Measurements from ENCODE around the gene CELSR3. TPM values are rescaled to one million over a fixed set of nuclear protein-coding genes. Genes with fewer than 3 reads are reported as not detected.

Gene CELSR3
- total RNA-seq, 1 experiment from 2014 or later: 7.7 TPM

DNA sequence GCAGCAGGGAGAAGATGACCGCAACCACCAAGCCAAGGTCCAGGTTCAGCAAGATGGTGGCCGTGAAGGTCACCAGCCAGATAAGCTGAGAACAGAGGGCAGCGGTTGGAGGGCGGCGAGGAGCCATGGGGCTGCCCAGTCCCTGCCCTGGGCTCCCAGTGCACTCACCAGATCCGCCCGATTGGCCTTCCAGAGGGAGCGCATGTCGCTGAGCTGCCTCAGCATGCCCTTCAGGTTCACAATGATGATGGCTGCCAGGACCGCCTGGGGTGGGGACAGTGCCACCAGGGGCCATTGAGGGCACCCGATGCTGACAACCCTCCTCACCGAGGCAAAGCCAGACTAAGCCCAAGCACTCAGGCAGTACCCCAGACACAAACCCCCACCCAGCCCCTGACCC, 32.8 kb downstream of the CELSR3 start:
- H3K9me3 ChIP-seq (ENCODE audit: control insufficient read depth, insufficient read depth, low read depth, low read length): no peaks in the 10 kb centered on the region
- H3K4me3 ChIP-seq (ENCODE audit: low read depth in 2 of 2, low read length in 2 of 2): no peak overlapping the region
- intact Hi-C loops (cut with micrococcal nuclease; ENCODE audit: unreplicated experiment): no loop called here
- H3K4me1 ChIP-seq (ENCODE audit: control insufficient read depth, insufficient read depth, low read length): peaks cover 6% of the 10 kb centered on the region
- H3K27ac ChIP-seq (ENCODE audit: low read length): no peak overlapping the region
- no peak for TF ChIP-seq TCF7L2 (IDR thresholded peaks at IDR 0.05; ENCODE audit: low read depth, low read length)
- no peak for TF ChIP-seq SIN3A (IDR thresholded peaks at IDR 0.05; ENCODE audit: borderline replicate concordance, insufficient read depth, low read depth, low read length)
- no peak for TF ChIP-seq POLR2AphosphoS5 (IDR thresholded peaks at IDR 0.05; ENCODE audit: low read depth, low read length)
- TF ChIP-seq, protein P1, sequence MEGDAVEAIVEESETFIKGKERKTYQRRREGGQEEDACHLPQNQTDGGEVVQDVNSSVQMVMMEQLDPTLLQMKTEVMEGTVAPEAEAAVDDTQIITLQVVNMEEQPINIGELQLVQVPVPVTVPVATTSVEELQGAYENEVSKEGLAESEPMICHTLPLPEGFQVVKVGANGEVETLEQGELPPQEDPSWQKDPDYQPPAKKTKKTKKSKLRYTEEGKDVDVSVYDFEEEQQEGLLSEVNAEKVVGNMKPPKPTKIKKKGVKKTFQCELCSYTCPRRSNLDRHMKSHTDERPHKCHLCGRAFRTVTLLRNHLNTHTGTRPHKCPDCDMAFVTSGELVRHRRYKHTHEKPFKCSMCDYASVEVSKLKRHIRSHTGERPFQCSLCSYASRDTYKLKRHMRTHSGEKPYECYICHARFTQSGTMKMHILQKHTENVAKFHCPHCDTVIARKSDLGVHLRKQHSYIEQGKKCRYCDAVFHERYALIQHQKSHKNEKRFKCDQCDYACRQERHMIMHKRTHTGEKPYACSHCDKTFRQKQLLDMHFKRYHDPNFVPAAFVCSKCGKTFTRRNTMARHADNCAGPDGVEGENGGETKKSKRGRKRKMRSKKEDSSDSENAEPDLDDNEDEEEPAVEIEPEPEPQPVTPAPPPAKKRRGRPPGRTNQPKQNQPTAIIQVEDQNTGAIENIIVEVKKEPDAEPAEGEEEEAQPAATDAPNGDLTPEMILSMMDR (IDR thresholded peaks at IDR 0.05): no peak
- TF ChIP-seq, protein P2, sequence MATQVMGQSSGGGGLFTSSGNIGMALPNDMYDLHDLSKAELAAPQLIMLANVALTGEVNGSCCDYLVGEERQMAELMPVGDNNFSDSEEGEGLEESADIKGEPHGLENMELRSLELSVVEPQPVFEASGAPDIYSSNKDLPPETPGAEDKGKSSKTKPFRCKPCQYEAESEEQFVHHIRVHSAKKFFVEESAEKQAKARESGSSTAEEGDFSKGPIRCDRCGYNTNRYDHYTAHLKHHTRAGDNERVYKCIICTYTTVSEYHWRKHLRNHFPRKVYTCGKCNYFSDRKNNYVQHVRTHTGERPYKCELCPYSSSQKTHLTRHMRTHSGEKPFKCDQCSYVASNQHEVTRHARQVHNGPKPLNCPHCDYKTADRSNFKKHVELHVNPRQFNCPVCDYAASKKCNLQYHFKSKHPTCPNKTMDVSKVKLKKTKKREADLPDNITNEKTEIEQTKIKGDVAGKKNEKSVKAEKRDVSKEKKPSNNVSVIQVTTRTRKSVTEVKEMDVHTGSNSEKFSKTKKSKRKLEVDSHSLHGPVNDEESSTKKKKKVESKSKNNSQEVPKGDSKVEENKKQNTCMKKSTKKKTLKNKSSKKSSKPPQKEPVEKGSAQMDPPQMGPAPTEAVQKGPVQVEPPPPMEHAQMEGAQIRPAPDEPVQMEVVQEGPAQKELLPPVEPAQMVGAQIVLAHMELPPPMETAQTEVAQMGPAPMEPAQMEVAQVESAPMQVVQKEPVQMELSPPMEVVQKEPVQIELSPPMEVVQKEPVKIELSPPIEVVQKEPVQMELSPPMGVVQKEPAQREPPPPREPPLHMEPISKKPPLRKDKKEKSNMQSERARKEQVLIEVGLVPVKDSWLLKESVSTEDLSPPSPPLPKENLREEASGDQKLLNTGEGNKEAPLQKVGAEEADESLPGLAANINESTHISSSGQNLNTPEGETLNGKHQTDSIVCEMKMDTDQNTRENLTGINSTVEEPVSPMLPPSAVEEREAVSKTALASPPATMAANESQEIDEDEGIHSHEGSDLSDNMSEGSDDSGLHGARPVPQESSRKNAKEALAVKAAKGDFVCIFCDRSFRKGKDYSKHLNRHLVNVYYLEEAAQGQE (IDR thresholded peaks at IDR 0.05; ENCODE audit: insufficient read depth in 1 of 2, low read depth in 2 of 2, low read length in 1 of 2): no peak
- in situ Hi-C loops (cut with HindIII; ENCODE audit: low pct_unique_long_range_greater_than_20kb, low sequenced_read_pairs): no loop called here
- DNase-seq (ENCODE audit: low read depth, low spot score) (no peak), ATAC-seq (no peak)
- ChIA-PET POLR2A (no interaction called here), CTCF (no interaction called here)
- H3K36me3 ChIP-seq (ENCODE audit: control insufficient read depth, insufficient read depth, low read length): peaks cover 2% of the 10 kb centered on the region
- no peaks in the 10 kb centered on the region for H3K27me3 ChIP-seq (ENCODE audit: control insufficient read depth, insufficient read depth, low read length)
- no TSS peak for BruUV-seq (replicated peaks)

DNA sequence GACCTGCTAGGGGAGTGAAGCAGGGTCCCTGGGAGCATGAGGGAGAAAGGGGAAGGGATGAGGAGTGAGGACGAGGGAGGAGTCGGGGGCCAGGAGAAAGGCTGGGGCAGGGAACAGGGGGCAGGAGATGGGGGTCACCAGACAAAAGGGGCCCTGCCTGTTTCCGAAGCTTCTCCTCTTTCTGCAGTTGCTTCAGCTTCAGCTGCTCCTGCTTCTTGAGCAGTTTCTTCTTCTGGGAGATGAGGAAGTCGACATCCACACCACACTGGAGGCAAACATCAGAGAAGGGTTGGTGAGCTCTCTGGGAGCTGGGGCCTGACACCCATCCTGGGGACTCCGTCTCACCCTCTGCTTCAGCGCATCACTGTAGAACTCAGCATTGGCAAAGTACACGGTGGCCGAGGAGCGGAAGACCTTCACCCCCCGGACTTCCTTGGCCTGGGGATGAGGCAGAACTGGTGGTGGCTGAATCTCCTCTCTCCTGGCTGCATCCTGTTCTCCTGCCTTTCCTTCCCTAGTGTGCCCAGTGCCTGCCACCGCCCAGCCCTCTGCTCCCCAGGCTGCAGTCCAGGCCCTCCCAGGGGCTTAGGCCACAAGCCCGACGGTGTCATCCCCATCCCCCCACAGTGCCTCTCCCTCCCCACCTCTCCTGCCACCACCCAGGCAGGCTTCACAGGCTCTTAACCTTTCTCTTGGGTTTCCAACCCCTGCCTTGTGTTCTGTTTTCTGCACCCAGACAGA, 34.2 kb downstream of the CELSR3 start:
- Histone ChIP-seq H3K36me3 (ENCODE audit: control insufficient read depth, insufficient read depth, low read length) (no peaks in the 10 kb centered on the region; the same call in 1 of the 2 replicates), H3K27ac (ENCODE audit: low read length) (no peak overlapping the region), H3K27me3 (ENCODE audit: control insufficient read depth, insufficient read depth, low read length) (no peaks in the 10 kb centered on the region), H3K4me3 (ENCODE audit: low read depth in 2 of 2, low read length in 2 of 2) (no peak overlapping the region), H3K4me1 (ENCODE audit: control insufficient read depth, insufficient read depth, low read length) (no peaks in the 10 kb centered on the region), H3K9me3 (ENCODE audit: control insufficient read depth, insufficient read depth, low read depth, low read length) (no peaks in the 10 kb centered on the region)
- no peak for DNase-seq (ENCODE audit: low read depth, low spot score)
- intact Hi-C loops (cut with micrococcal nuclease; ENCODE audit: unreplicated experiment) (no loop called here), in situ Hi-C loops (cut with HindIII; ENCODE audit: low pct_unique_long_range_greater_than_20kb, low sequenced_read_pairs) (no loop called here)
- no peak for ATAC-seq
- TF ChIP-seq, protein P1 (IDR thresholded peaks at IDR 0.05): no peak
- TF ChIP-seq, protein P2 (IDR thresholded peaks at IDR 0.05; ENCODE audit: insufficient read depth in 1 of 2, low read depth in 2 of 2, low read length in 1 of 2): no peak
- no peak for TF ChIP-seq POLR2AphosphoS5 (IDR thresholded peaks at IDR 0.05; ENCODE audit: low read depth, low read length)
- TF ChIP-seq SIN3A (IDR thresholded peaks at IDR 0.05; ENCODE audit: borderline replicate concordance, insufficient read depth, low read depth, low read length): no peak
- TF ChIP-seq TCF7L2 (IDR thresholded peaks at IDR 0.05; ENCODE audit: low read depth, low read length): no peak
- no TSS peak for BruUV-seq (replicated peaks)
- ChIA-PET POLR2A (no interaction called here), CTCF (no interaction called here)
